Suprapubic skin (tissue), 4 donors: ENCODE measurements around the gene NSUN7. TPM values are rescaled to one million over a fixed set of nuclear protein-coding genes. Genes with fewer than 3 reads are reported as not detected.

Experiments used
- DNase-seq, 2 donors: peaks; one replicate each; pipeline ENCODE4 v3.0.0-alpha.2; 2019; ENCODE audit warnings: low spot score in 2 of 2
- H3K27ac ChIP-seq: fragments of 200-600 bp; sonication (generic); one replicate; pipeline ENCODE4 v1.5.1; 2019
- H3K27me3 ChIP-seq: fragments of 200-600 bp; sonication (generic); one replicate; pipeline ENCODE4 v1.5.1; 2019
- H3K36me3 ChIP-seq: fragments of 200-600 bp; sonication (generic); one replicate; pipeline ENCODE4 v1.5.1; 2019
- H3K4me1 ChIP-seq: fragments of 200-600 bp; sonication (generic); one replicate; pipeline ENCODE4 v1.5.1; 2019
- H3K4me3 ChIP-seq: fragments of 200-600 bp; sonication (generic); one replicate; pipeline ENCODE4 v1.5.1; 2019; ENCODE audit warnings: mild to moderate bottlenecking
- H3K9me3 ChIP-seq: fragments of 200-600 bp; sonication (generic); one replicate; pipeline ENCODE4 v1.5.1; 2019
- EP300 ChIP-seq: sonication (generic); formaldehyde crosslinking; IDR thresholded peaks from one replicate; pipeline ENCODE4 v1.6.1; 2017; ENCODE audit warnings: antibody characterized with exemption
- POLR2A ChIP-seq, 2 donors: fragments of 450-650 bp; IDR thresholded peaks; one replicate each; pipeline ENCODE4 v1.6.1; 2017; ENCODE audit warnings: antibody characterized with exemption in 2 of 2, mild to moderate bottlenecking in 2 of 2, moderate library complexity in 2 of 2
- POLR2AphosphoS5 ChIP-seq, 3 donors: sonication (generic); formaldehyde crosslinking; IDR thresholded peaks; one replicate each; pipeline ENCODE4 v1.6.1; 2017; ENCODE audit warnings: antibody characterized with exemption in 3 of 3
- WGBS: methylation state at CpG from one replicate; pipeline ENCODE4 v1.1.5; 2018; 5-methylcytosine and 5-hydroxymethylcytosine counted together
- total RNA-seq, 4 donors: library from RNA; depleted of rRNA; stranded (reverse); fragments of >200 nt; gene quantifications; one replicate each; pipeline ENCODE4 v1.1.0, GENCODE V29; 2016
- TF ChIP-seq, protein P1 (sequence below), 2 donors: fragments of 200-600 bp in 1 of 2; fragments of 450-650 bp in 1 of 2; sonication (generic) in 1 of 2; IDR thresholded peaks; one replicate each; pipeline ENCODE4 v1.5.1; 2016 to 2019; ENCODE audit warnings: antibody characterized with exemption in 2 of 2, mild to moderate bottlenecking in 1 of 2, moderate library complexity in 1 of 2

NSUN7 gene
- total RNA-seq, 4 donors from 2014 or later: 1.3 to 13.4 (median 3.4) TPM

DNA sequence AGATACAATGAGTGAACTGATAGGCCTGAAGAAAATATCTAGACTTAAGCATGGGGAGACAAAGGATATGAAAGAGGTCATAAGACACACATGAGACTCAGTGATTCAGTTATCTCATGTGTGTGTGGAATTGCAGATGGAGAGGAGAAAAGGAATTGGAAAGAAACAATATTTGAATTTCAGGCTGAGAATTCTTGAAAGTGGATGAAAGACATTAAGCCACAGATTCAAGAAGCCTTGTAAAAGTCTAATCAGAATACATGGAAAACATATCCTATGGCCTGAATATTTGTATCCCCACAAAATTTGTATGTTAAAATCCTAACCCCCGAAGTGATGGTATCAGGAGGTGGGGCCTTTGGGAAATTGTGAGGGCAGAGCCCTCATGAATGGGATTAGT lies 28.3 kb downstream of the NSUN7 start:
- WGBS: 100% methylated on average over 1 of the region's 1 CpG
- TF ChIP-seq EP300 (no peak), POLR2A (IDR thresholded peaks at IDR 0.05) (no peak), POLR2AphosphoS5 (IDR thresholded peaks at IDR 0.05) (no peak)
- TF ChIP-seq, protein P1, sequence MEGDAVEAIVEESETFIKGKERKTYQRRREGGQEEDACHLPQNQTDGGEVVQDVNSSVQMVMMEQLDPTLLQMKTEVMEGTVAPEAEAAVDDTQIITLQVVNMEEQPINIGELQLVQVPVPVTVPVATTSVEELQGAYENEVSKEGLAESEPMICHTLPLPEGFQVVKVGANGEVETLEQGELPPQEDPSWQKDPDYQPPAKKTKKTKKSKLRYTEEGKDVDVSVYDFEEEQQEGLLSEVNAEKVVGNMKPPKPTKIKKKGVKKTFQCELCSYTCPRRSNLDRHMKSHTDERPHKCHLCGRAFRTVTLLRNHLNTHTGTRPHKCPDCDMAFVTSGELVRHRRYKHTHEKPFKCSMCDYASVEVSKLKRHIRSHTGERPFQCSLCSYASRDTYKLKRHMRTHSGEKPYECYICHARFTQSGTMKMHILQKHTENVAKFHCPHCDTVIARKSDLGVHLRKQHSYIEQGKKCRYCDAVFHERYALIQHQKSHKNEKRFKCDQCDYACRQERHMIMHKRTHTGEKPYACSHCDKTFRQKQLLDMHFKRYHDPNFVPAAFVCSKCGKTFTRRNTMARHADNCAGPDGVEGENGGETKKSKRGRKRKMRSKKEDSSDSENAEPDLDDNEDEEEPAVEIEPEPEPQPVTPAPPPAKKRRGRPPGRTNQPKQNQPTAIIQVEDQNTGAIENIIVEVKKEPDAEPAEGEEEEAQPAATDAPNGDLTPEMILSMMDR (IDR thresholded peaks at IDR 0.05): no peak
- H3K36me3 ChIP-seq: peaks cover 4% of the 10 kb centered on the region
- H3K4me3 ChIP-seq: no peak overlapping the region
- H3K9me3 ChIP-seq: peaks cover 3% of the 10 kb centered on the region
- H3K4me1 ChIP-seq: no peaks in the 10 kb centered on the region
- no peak for DNase-seq
- H3K27me3 ChIP-seq: no peaks in the 10 kb centered on the region
- no peak overlapping the region for H3K27ac ChIP-seq

DNA sequence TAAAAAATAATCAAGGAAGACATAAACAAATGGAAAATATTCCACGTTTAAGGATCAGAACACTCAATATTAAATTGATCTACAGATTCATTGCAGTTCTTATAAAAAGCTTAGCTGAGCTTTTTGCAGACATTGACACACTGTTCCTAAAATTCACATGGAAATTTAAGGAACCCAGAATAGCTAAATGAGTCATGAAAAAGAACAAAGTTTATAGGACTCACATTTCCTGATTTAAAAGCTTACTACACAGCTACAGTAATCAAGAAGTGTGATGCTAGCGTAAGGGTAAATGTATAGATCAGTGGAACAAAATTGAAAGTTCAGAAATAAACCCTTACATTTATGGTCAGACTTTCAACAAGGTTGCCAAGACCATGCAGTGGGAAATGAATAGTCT lies 33.1 kb downstream of the NSUN7 start:
- 90% methylated on average over 2 of the region's 2 CpGs for WGBS
- DNase-seq: no peak
- Histone ChIP-seq H3K9me3 (no peaks in the 10 kb centered on the region), H3K4me3 (no peak overlapping the region), H3K36me3 (peaks cover 4% of the 10 kb centered on the region), H3K27ac (no peak overlapping the region), H3K27me3 (no peaks in the 10 kb centered on the region), H3K4me1 (no peaks in the 10 kb centered on the region)
- TF ChIP-seq EP300 (no peak), POLR2A (IDR thresholded peaks at IDR 0.05) (no peak), POLR2AphosphoS5 (IDR thresholded peaks at IDR 0.05) (no peak)
- TF ChIP-seq, protein P1 (IDR thresholded peaks at IDR 0.05): no peak

DNA sequence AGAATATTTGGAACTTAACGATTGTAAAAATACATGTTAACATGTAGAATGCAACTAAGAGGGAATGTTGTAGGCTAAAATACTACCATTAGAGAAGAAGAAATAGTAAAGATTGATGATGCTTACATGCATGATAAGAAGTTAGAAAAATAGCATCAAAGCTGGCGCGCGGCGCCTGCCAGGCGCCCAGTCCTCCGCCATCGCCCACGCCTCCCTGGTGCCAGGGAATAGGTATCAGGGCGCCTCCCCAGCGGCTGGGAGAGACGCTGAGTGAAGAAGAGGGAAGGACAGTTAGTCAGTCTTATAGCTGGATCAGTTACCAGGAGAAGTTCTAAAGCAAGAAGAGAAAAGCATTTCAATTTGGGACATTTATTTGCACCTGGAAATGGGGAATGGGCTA lies 36.0 kb downstream of the NSUN7 start:
- WGBS: 94% methylated on average over 12 of the region's 12 CpGs

DNA sequence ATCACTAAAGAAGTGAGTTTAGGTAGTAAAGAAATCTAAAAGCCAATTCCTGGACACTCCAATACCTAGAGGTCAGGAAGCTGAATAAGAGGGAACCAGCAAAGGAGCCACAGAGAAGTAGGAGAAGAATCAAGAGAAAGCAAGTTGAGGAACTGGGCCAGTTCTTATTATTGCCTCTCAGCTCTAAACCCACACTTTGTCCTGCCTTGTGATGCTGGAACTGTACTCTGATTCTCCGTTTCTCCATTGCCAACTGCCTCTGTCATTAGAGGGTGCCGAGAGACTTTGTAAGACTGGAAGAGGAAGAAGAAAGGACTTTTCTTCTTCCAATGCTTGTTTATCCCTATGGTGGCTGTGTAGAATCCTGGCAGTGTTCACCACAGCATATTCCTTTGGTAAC lies 38.6 kb downstream of the NSUN7 start:
- H3K27ac ChIP-seq: no peak overlapping the region
- WGBS: 69% methylated on average over 2 of the region's 2 CpGs
- TF ChIP-seq, protein P1 (IDR thresholded peaks at IDR 0.05): no peak
- no peak for TF ChIP-seq POLR2AphosphoS5 (IDR thresholded peaks at IDR 0.05)
- no peak for TF ChIP-seq POLR2A (IDR thresholded peaks at IDR 0.05)
- no peak for TF ChIP-seq EP300

More for the DNA sequence above, 36.0 kb downstream of the NSUN7 start:
- H3K27me3 ChIP-seq: no peaks in the 10 kb centered on the region
- H3K4me1 ChIP-seq: no peaks in the 10 kb centered on the region
- no peaks in the 10 kb centered on the region for H3K9me3 ChIP-seq
- H3K27ac ChIP-seq: no peak overlapping the region
- H3K4me3 ChIP-seq: no peak overlapping the region
- no peak for TF ChIP-seq EP300
- TF ChIP-seq, protein P1 (IDR thresholded peaks at IDR 0.05): no peak
- no peak for TF ChIP-seq POLR2A (IDR thresholded peaks at IDR 0.05)
- TF ChIP-seq POLR2AphosphoS5 (IDR thresholded peaks at IDR 0.05): no peak
- no peak for DNase-seq
- no peaks in the 10 kb centered on the region for H3K36me3 ChIP-seq

DNA sequence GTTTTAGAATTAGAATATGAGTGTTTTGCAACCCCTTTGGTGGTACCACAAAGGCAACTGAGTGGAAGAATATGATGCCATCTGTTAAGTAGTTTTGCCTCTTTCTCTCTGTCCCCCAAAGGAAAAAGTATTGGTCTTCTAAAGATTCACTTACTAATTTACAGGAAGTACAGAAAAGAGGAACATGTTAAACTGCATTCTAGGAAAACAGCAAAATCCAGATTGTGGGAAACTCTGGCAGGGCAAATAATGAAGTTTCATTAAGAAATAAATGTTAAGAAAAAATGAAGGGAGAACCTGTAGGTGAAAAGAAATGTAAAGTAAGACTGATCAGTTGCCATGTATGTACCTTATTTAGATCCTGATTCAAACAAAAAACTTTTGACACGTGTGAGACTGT lies 39.3 kb downstream of the NSUN7 start:
- DNase-seq: no peak
- Histone ChIP-seq H3K36me3 (no peaks in the 10 kb centered on the region), H3K4me1 (no peaks in the 10 kb centered on the region), H3K27ac (no peak overlapping the region), H3K4me3 (no peak overlapping the region), H3K9me3 (no peaks in the 10 kb centered on the region), H3K27me3 (no peaks in the 10 kb centered on the region)
- no peak for TF ChIP-seq POLR2AphosphoS5 (IDR thresholded peaks at IDR 0.05)
- TF ChIP-seq POLR2A (IDR thresholded peaks at IDR 0.05): no peak
- TF ChIP-seq, protein P1 (IDR thresholded peaks at IDR 0.05): no peak
- TF ChIP-seq EP300: no peak
- WGBS: 79% methylated on average over 1 of the region's 1 CpG

More for the DNA sequence above, 38.6 kb downstream of the NSUN7 start:
- Histone ChIP-seq H3K4me3 (no peak overlapping the region), H3K9me3 (no peaks in the 10 kb centered on the region), H3K36me3 (no peaks in the 10 kb centered on the region), H3K27me3 (no peaks in the 10 kb centered on the region), H3K4me1 (no peaks in the 10 kb centered on the region)
- no peak for DNase-seq
